HepG2 (cell line): Measurements from ENCODE around the gene ANKRD1.

Experiments
- ATF3 ChIP-seq: sonication (generic); formaldehyde crosslinking; IDR thresholded peaks from 2 replicates; pipeline ENCODE4 v1.4.0; 2020; ENCODE audit warnings: missing genetic modification reagents
- CTCF ChIP-seq: sonication (generic); formaldehyde crosslinking; IDR thresholded peaks from 2 replicates; pipeline ENCODE4 v1.5.0; 2020; ENCODE audit warnings: mild to moderate bottlenecking, missing genetic modification reagents, moderate library complexity
- EED ChIP-seq: sonication (generic); formaldehyde crosslinking; IDR thresholded peaks from 2 replicates; pipeline ENCODE4 v1.5.0; 2020; ENCODE audit warnings: mild to moderate bottlenecking, missing genetic modification reagents
- EZH2 ChIP-seq: conservative IDR thresholded peaks from 2 replicates; pipeline ENCODE4 v1.6.1; 2012; ENCODE audit warnings: mild to moderate bottlenecking, low read depth, low read length, moderate library complexity
- FOXA1 ChIP-seq, 2 experiments: fragments of 450-650 bp in 1 of 2; sonication (generic) in 1 of 2; formaldehyde crosslinking in 1 of 2; IDR thresholded peaks; 2 replicates each; pipeline versions ENCODE4 v1.4.0 to v1.6.1; 2016 to 2020; ENCODE audit warnings: missing genetic modification reagents in 1 of 2
- JUN ChIP-seq: sonication (generic); formaldehyde crosslinking; IDR thresholded peaks from 2 replicates; pipeline ENCODE4 v1.4.0; 2020; ENCODE audit warnings: mild to moderate bottlenecking, missing genetic modification reagents
- NR0B2 ChIP-seq: sonication (generic); formaldehyde crosslinking; IDR thresholded peaks from 2 replicates; pipeline ENCODE4 v1.4.0; 2020; ENCODE audit warnings: mild to moderate bottlenecking, missing genetic modification reagents
- REST ChIP-seq, 2 experiments: IDR thresholded peaks; 2 replicates each; pipeline ENCODE4 v1.6.1; 2011 to 2012; ENCODE audit warnings: low read length in 2 of 2, borderline replicate concordance in 1 of 2, low read depth in 1 of 2, mild to moderate bottlenecking in 1 of 2, moderate library complexity in 1 of 2
- TBL1XR1 ChIP-seq: fragments of 150-350 bp; IDR thresholded peaks from 2 replicates; pipeline ENCODE4 v1.6.1; 2014; ENCODE audit warnings: borderline replicate concordance, low read length; ENCODE audit not compliant: partially characterized antibody
- ZNF746 ChIP-seq: sonication (generic); formaldehyde crosslinking; IDR thresholded peaks from 2 replicates; pipeline ENCODE4 v1.8.0; 2022; ENCODE audit warnings: mild to moderate bottlenecking, missing genetic modification reagents

- TF ChIP-seq REST (IDR thresholded peaks at IDR 0.05; ENCODE audit: borderline replicate concordance in 1 of 2, low read depth in 1 of 2, low read length in 2 of 2): no peak
- no peak for TF ChIP-seq JUN (CRISPR knock-in tag)
- TF ChIP-seq ATF3 (CRISPR knock-in tag): no peak
- TF ChIP-seq CTCF (CRISPR knock-in tag): no peak
- no peak for TF ChIP-seq FOXA1 (IDR thresholded peaks at IDR 0.05)
- no peak for TF ChIP-seq FOXA1 (CRISPR knock-in tag; IDR thresholded peaks at IDR 0.05)
- TF ChIP-seq TBL1XR1: no peak
- no peak for TF ChIP-seq EED (CRISPR knock-in tag)
- no peak for TF ChIP-seq NR0B2 (CRISPR knock-in tag)
- TF ChIP-seq ZNF746: no peak
- TF ChIP-seq EZH2: no peak
These were observed 47.6 kb upstream of the ANKRD1 start for GRCh38 chr10:90968328-90969081.
